ENCODE measurements around the gene SLAMF9. TPM values are rescaled to one million over a fixed set of nuclear protein-coding genes. Genes with fewer than 3 reads are reported as not detected.

The SLAMF9 gene
- total RNA-seq, 1 donor from 2014 or later: not detected

- no peak for DNase-seq (ENCODE audit: low spot score)
These were observed 7.5 kb downstream of the SLAMF9 start for GRCh38 chr1:159946242-159947187.

- peak; percentile 92 for DNase-seq (ENCODE audit: low spot score)
These were observed 8.4 kb downstream of the SLAMF9 start, which contains the start of gene IGSF9 for GRCh38 chr1:159945483-159946241. IGSF9 (minus strand) TSS chr1:159945613; CDS start chr1:159943454, 2,159 bp downstream.

GRCh38 chr1:159944623-159945455, 9.2 kb downstream of the SLAMF9 start:
- no peak for DNase-seq (ENCODE audit: low spot score)

DNA sequence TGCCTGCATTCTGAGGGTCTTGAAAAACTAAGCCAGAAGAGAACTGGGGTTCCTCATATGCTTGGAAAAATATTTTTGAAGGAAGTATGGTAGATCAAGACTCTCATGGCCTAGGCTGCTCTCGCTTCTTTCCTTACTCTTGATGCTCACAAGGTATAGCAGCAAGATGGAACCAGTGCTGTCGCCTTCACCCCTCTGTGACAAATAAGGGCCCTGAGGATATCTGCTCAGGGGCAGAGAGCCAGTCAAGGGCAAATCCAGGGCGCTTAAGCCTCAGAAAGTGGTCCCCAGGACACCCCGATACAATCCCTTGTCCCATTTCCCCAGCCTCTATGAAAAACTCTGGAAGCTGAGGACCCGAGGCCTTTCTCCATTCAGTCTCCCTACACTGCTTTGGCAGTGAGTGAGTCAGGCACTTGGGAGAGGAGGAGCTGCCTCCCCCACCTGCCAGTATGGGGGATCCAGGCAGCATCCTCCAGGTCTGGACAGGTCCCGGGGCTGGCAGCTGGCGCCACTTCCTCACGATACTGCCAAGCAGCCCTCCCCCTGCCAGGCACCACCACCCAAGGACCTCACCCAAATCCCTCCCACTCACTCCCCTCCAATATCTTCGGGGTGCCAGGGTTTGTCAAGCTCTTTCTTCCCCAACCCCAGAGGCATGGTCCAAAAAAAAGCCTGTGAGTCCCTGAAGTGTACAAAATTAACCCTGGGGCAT, 10.0 kb downstream of the SLAMF9 start:
- DNase-seq (ENCODE audit: low spot score): no peak

- no peak for DNase-seq (ENCODE audit: low spot score)
These were observed 10.8 kb downstream of the SLAMF9 start for GRCh38 chr1:159943278-159943640.

- no peak for DNase-seq (ENCODE audit: low spot score)
These were observed 11.3 kb downstream of the SLAMF9 start for GRCh38 chr1:159942632-159943277.

DNA sequence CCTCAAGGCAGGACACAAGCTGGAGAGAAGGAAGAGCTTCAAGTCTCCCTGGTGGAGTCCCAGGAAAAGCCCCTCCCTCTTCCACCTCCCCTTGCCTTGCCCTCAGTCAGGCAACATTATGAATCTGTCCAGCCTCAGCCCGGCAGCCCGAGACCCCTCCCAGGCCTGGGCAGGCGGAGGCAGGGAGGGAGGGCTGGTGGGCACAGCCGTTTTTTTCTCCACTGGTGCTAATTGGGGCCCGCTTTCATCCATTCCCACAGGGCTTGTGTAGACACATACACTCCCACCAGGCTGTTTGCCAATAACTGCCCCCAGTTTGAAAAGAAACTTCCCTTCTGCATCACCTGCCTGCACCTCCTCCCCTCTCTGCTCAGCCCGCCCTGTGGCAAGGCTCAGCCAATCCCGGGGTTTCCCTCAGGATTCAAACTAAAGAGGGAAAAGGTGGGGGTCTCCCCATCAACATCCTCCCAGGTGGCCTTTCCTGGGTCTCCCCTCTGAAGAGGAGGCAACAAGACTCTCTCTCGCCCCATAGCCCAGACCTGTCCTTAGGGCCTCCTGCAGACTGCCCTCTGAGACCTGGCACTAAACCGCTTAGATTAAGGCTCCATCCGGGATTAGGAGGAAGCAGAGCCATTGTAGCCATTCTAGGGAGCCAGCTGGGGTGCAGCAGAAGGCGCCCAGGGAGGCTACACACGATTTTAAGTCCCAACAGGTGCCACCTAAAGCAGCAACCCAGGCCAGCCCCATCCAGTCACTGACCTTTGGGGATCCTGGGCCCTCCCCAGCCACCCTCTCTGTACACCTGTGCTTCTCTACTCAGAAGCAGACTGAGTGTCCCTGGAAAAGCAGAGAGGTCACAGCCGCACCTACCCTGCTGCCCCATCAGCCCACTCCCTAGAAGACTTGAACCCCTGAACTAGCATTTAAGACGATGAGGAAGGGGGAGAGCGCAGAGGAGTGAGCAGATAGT, 12.2 kb downstream of the SLAMF9 start:
- no peak for DNase-seq (ENCODE audit: low spot score)

DNA sequence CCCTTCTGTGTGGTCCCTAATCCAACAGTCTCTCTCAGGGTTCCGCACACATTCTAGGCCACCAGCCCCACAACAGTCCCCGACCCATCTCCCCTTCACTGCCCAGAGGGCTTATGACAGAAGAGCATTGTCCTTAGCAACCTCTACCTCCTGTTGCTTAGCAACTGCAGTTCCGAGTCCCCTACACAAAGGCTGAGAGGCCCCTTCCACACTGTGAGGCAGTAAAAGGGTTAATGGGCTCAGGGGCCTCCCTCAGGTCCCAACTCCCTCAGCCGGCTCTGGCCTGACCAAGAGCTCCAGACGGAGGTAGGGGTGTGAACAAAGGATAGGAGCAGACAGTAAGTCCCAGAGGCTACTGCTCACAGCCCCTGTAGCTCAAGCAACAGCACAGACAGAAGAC, 12.9 kb downstream of the SLAMF9 start:
- DNase-seq (ENCODE audit: low spot score): no peak

DNA sequence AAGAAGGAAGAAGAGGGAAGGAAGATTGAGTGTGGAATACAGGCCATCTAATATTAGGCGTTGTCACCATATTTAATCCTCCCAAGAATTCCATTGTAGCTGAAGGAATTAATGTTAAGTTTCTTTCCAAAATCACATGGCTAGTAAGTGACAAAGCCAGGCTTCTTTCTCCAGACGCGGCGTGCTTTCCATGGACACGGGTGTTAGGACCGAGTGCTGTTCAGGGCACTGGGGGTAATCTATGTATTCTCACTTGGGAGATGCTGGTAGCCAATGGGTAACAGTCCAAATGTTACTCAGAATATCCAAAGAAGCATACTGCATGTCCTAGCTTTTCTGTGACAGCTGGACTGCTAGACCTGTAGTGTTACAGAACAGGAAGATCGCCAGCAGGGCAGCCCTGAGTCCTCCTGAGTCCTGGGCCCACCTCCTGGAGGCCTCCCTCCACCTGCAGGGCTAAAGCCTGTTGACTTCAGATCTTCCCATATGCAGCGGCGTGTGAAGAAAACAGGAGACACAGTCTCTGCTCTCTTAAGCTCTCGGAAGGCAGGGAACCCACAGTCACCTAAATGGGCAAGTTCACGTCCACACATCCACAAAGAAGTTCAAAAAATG, 13.9 kb downstream of the SLAMF9 start:
- no peak for DNase-seq (ENCODE audit: low spot score)

- no peak for DNase-seq (ENCODE audit: low spot score)
These were observed 14.4 kb downstream of the SLAMF9 start for GRCh38 chr1:159939678-159940002.

DNA sequence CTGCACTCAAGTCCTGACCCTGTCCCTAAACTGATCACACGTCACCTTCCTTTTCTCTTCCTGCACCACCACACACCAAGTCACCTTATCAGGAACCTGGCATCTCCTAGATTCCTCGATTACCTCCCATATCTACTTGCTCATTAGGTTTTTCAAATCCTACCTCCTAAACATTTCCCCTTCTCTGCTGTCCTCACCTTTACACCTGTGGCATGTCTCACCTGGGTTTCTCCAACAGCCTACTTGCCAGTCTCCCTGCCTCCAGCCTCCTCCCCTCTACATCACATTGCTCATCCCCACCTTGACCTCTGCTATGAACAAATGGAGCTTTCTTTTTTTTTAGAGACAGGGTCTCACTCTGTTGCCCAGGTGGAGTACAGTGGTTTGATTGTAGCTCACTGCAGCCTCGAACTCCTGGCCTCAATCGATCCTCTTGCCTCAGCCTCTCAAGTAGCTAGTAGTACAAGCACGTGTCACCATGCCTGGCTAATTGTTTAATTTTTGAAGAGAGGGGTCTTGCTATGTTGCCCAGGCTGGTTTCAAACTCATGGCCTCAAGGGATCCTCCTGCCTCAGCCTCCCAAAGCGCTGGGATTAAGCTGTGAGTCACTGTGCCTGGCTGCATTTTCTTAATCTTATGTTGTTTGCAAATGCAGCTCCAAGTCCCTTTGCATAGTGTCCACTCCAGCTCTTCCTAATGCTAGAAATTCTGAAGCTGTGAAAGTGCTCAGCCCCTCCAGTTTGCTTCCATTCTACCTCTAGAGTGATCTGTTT, 14.9 kb downstream of the SLAMF9 start:
- DNase-seq (ENCODE audit: low spot score): no peak

- no peak for DNase-seq (ENCODE audit: low spot score)
These were observed 15.7 kb downstream of the SLAMF9 start for GRCh38 chr1:159938211-159938852.

DNA sequence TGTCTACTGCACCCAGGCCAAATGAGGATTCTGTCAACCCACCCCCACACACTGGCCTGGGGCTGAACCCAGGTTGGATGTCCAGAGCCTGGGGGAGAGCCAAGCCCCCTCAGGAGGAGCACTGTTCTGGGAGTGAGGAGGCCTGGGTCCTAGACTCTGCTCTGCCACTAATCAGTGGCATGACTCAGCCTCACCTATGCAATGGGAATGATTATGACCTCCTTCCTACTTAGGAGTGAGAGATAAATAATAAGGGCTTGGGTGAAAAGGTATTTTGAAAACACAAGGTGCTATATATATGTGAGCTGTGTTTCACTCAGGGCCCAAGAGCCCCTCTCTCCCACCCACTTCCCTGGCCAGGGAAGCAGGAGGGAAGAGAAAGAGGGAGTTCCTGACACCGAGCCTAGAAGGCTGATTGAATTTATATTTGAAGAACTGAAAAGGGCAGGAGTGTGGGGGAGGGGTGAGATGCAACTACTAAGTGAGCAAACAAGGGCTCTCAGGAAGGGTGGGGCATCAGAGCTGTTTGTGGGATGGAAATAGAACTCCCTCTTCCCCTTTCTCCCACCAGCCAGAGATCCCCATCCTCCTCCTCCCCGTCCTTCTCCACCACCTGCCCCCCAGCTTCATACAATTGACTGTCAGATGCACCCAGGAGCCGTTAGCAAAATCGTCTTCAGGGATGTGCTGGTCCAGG, 16.8 kb downstream of the SLAMF9 start:
- DNase-seq (ENCODE audit: low spot score): no peak

- peak; percentile 82 for DNase-seq (ENCODE audit: low spot score)
These were observed 17.6 kb downstream of the SLAMF9 start for GRCh38 chr1:159936273-159936904.

GRCh38 chr1:159935719-159936272, 18.2 kb downstream of the SLAMF9 start:
- no peak for DNase-seq (ENCODE audit: low spot score)

- no peak for DNase-seq (ENCODE audit: low spot score)
These were observed 18.7 kb downstream of the SLAMF9 start for GRCh38 chr1:159935305-159935704.

Measured in ureter (tissue), 1 donor.